Ishikawa (cell line): ENCODE measurements around the gene UBTD2.
A peak's percentile ranks its signal among the peaks of the same experiment; 100 is the strongest.

ENCODE experiments used
- CEBPB ChIP-seq: IDR thresholded peaks from 2 replicates; pipeline ENCODE4 v1.6.1; 2012
- CREB1 ChIP-seq: IDR thresholded peaks from 2 replicates; pipeline ENCODE4 v1.6.1; 2012; ENCODE audit warnings: low read depth
- EGR1 ChIP-seq: IDR thresholded peaks from 2 replicates; pipeline ENCODE4 v1.6.1; 2012
- EP300 ChIP-seq: IDR thresholded peaks from 2 replicates; pipeline ENCODE4 v1.6.1; 2012; ENCODE audit warnings: borderline replicate concordance
- FOXM1 ChIP-seq: IDR thresholded peaks from 2 replicates; pipeline ENCODE4 v1.6.1; 2012; ENCODE audit warnings: low read depth, borderline replicate concordance
- MAX ChIP-seq: IDR thresholded peaks from 2 replicates; pipeline ENCODE4 v1.6.1; 2012
- NFIC ChIP-seq: IDR thresholded peaks from 2 replicates; pipeline ENCODE4 v1.6.1; 2012
- RAD21 ChIP-seq: IDR thresholded peaks from 2 replicates; pipeline ENCODE4 v1.6.1; 2012; ENCODE audit warnings: low read depth
- REST ChIP-seq: IDR thresholded peaks from 2 replicates; pipeline ENCODE4 v1.6.1; 2012; ENCODE audit warnings: low read depth, mild to moderate bottlenecking
- TAF1 ChIP-seq: IDR thresholded peaks from 2 replicates; pipeline ENCODE4 v1.6.1; 2012; ENCODE audit warnings: low read depth, mild to moderate bottlenecking
- TCF12 ChIP-seq: IDR thresholded peaks from 2 replicates; pipeline ENCODE4 v1.6.1; 2012; ENCODE audit warnings: low read depth
- TEAD4 ChIP-seq: IDR thresholded peaks from 2 replicates; pipeline ENCODE4 v1.6.1; 2012
- USF1 ChIP-seq: IDR thresholded peaks from 2 replicates; pipeline ENCODE4 v1.6.1; 2012
- YY1 ChIP-seq: IDR thresholded peaks from 2 replicates; pipeline ENCODE4 v1.6.1; 2012; ENCODE audit warnings: low read depth
- ZBTB7A ChIP-seq: IDR thresholded peaks from 2 replicates; pipeline ENCODE4 v1.6.1; 2012; ENCODE audit warnings: low read depth

Gene UBTD2

GRCh38 chr5:172205984-172206383 lies 77.6 kb downstream of the UBTD2 start:
- TF ChIP-seq CEBPB: 0 out of 2 replicates have a peak, but pooled peaks have one; percentile 18

GRCh38 chr5:172200476-172200875 lies 83.1 kb downstream of the UBTD2 start:
- no peak for TF ChIP-seq RAD21
- no peak for TF ChIP-seq MAX
- TF ChIP-seq USF1: no peak
- TF ChIP-seq TCF12: no peak
- TF ChIP-seq EP300: no peak
- no peak for TF ChIP-seq CREB1
- no peak for TF ChIP-seq TAF1
- no peak for TF ChIP-seq CEBPB
- TF ChIP-seq REST: no peak
- no peak for TF ChIP-seq ZBTB7A
- TF ChIP-seq TEAD4: no peak
- no peak for TF ChIP-seq YY1
- no peak for TF ChIP-seq FOXM1

- TF ChIP-seq YY1: no peak
- no peak for TF ChIP-seq EP300
- TF ChIP-seq CREB1: no peak
- TF ChIP-seq REST: no peak
- no peak for TF ChIP-seq EGR1
- TF ChIP-seq RAD21: no peak
- no peak for TF ChIP-seq CEBPB
- TF ChIP-seq MAX: no peak
- no peak for TF ChIP-seq ZBTB7A
- TF ChIP-seq TCF12: no peak
- no peak for TF ChIP-seq TEAD4
- no peak for TF ChIP-seq USF1
- TF ChIP-seq TAF1: no peak
Observed at GRCh38 chr5:172199446-172199845, 84.1 kb downstream of the UBTD2 start.

GRCh38 chr5:172194985-172195774 lies 88.4 kb downstream of the UBTD2 start:
- no peak for TF ChIP-seq CEBPB
- no peak for TF ChIP-seq TAF1
- no peak for TF ChIP-seq REST
- no peak for TF ChIP-seq FOXM1
- TF ChIP-seq ZBTB7A: no peak
- no peak for TF ChIP-seq EP300
- no peak for TF ChIP-seq EGR1
- TF ChIP-seq NFIC: no peak
- TF ChIP-seq CREB1: no peak
- TF ChIP-seq TCF12: no peak
- TF ChIP-seq YY1: no peak
- no peak for TF ChIP-seq TEAD4
